GM23338 (cell line): ENCODE data around the gene TM7SF3. TPM values are rescaled to one million over a fixed set of nuclear protein-coding genes. Genes with fewer than 3 reads are reported as not detected.

Source experiments
- polyA plus RNA-seq: library from polyadenylated mRNA; unstranded; fragments of >200 nt; fragmentation: Nextera tagmentation; extraction: Ambion mirVana; gene quantifications from 2 replicates; pipeline ENCODE4 v1.2.1, GENCODE V29; 2016
- total RNA-seq: library from RNA; depleted of rRNA; stranded (reverse); fragments of >200 nt; shearing (Covaris generic); gene quantifications from 2 replicates; pipeline ENCODE4 v1.2.3, GENCODE V29; 2014; rRNA removed

TM7SF3 gene
- total and polyA plus RNA-seq, 2 experiments from 2014 or later = 30.3 to 121 TPM

Other genes starting within 250 kb of the TM7SF3 start
- 55.0 and 65.2 TPM in 2 replicates for gene ITPR2, start 181.2 kb downstream of the TM7SF3 start, total RNA-seq
- 38.4 and 44.5 TPM in 2 replicates for gene ITPR2, start 181.2 kb downstream of the TM7SF3 start, polyA plus RNA-seq
- 94.1 and 137 TPM in 2 replicates for gene INTS13, start 76.4 kb downstream of the TM7SF3 start, total RNA-seq
- gene INTS13, start 76.4 kb downstream of the TM7SF3 start, polyA plus RNA-seq = 91.3 and 98.1 TPM in 2 replicates
- 45.0 and 61.4 TPM in 2 replicates for gene FGFR1OP2, start 75.9 kb downstream of the TM7SF3 start, total RNA-seq
- gene FGFR1OP2, start 75.9 kb downstream of the TM7SF3 start, polyA plus RNA-seq = 26.8 and 35.6 TPM in 2 replicates
- gene MED21, start 8.2 kb upstream of the TM7SF3 start, total RNA-seq = 87.8 and 87.9 TPM in 2 replicates
- 76.6 and 82.7 TPM in 2 replicates for gene MED21, start 8.2 kb upstream of the TM7SF3 start, polyA plus RNA-seq
- not detected in 2 replicates for gene C12orf71, start 68.2 kb upstream of the TM7SF3 start, total RNA-seq
- gene C12orf71, start 68.2 kb upstream of the TM7SF3 start, polyA plus RNA-seq = not detected in 2 replicates
- 56.5 and 59.7 TPM in 2 replicates for gene STK38L, start 229.9 kb upstream of the TM7SF3 start, total RNA-seq
- 28.9 and 31.0 TPM in 2 replicates for gene STK38L, start 229.9 kb upstream of the TM7SF3 start, polyA plus RNA-seq